ENCODE data around the gene CRYBB3.

The CRYBB3 gene

DNA sequence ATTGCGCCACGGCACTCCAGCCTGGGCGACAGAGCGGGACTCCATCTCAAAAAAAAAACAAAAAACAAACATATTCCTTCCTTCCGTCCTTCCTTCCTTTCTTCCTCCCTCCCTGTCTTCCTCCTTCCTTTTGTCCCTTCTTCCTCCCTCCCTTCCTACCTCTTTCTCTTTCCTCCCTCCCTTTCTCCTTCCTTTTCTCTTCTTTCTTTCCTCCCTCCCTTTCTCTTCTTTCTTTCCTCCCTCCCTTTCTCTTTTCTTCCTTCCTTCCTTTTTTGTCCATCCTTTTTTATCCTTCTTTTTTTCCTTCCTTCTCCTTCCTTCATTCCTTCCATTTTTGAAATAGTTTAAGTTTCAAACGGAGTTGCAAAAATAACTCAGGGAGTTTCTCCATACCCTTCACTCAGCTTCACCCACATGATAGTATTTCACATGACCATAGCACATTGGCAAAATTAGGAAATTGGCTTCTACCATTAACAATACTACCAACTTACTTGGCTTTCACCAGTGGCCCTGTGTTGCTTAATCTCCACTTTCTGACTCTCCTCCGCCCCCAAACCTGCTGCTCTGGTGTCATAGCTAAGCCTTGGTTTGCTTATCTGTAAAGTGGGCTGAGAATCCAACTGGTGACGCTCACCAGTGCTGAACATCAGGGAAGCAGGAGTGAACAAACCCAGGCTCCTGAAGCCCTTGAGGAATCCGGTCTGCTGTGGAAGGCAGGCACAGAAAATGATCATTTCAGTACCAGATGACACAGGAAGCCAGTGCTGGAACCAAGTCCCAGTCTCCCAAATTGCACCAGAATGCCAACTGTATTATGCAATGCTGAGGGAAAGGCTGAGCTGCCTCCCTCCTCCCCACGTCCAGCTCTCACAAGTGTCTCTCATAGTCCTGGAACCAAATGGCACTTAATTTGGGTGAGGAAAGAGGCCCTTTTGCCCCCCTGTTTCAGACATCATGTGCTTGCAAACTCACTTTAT lies 17.2 kb upstream of the CRYBB3 start:
- H3K9ac ChIP-seq (ENCODE audit: low read length) = no peak overlapping the region
- peaks cover 13 to 15% of the 10 kb centered on the region in 2 experiments for H3K36me3 ChIP-seq (ENCODE audit: control insufficient read depth in 1 of 2, insufficient read depth in 2 of 2, low read depth in 1 of 2, low read length in 2 of 2)
- H2BK5ac ChIP-seq (ENCODE audit: low read depth, low read length, poor library complexity, severe bottlenecking) = no peak overlapping the region
- H2BK120ac ChIP-seq (ENCODE audit: low read depth, low read length) = no peak overlapping the region
- H4K91ac ChIP-seq (ENCODE audit: low read length) = no peak overlapping the region
- H3K79me1 ChIP-seq (replicated peaks; ENCODE audit: low read length, poor library complexity, severe bottlenecking) = no peaks in the 10 kb centered on the region
- no peak overlapping the region for H3K4me3 ChIP-seq (ENCODE audit: insufficient read depth in 1 of 2, low read depth in 1 of 2, low read length in 2 of 2)
- no peak overlapping the region for H2AFZ ChIP-seq (ENCODE audit: low read depth, low read length)
- no peak overlapping the region for H3K14ac ChIP-seq (ENCODE audit: low read length in 2 of 2)
- no peak overlapping the region for H3K18ac ChIP-seq (ENCODE audit: low read depth in 1 of 2, low read length in 2 of 2)
- no peak overlapping the region for H2AK5ac ChIP-seq (ENCODE audit: low read length, severe bottlenecking)
- no peak overlapping the region for H3K4ac ChIP-seq (ENCODE audit: low read depth in 1 of 2, low read length in 2 of 2)
- peak overlapping the region; percentile 36 for H4K8ac ChIP-seq (ENCODE audit: low read length)
- peaks cover 8% of the 10 kb centered on the region for H3K4me1 ChIP-seq (ENCODE audit: control insufficient read depth, insufficient read depth, low read depth, low read length)
- no peak overlapping the region for H3K23ac ChIP-seq (ENCODE audit: low read length in 2 of 2)
- no peak overlapping the region for H2BK15ac ChIP-seq (ENCODE audit: low read depth, poor library complexity, severe bottlenecking)
- H3K4me2 ChIP-seq (ENCODE audit: low read length, poor library complexity, severe bottlenecking) = no peak overlapping the region
- 87% methylated on average over 10 of the region's 10 CpGs for WGBS
- peaks cover 0 to 3% of the 10 kb centered on the region in 2 experiments for H3K27me3 ChIP-seq (ENCODE audit: control insufficient read depth in 1 of 2, insufficient read depth in 1 of 2, low read length in 2 of 2)
- DNase-seq = no peak
- H3K9me3 ChIP-seq (ENCODE audit: control insufficient read depth, low read length) = peaks cover 15% of the 10 kb centered on the region
- H2BK12ac ChIP-seq (ENCODE audit: low read length in 2 of 2) = no peak overlapping the region
- H3K27ac ChIP-seq (ENCODE audit: low read length, poor library complexity, severe bottlenecking) = no peak overlapping the region

DNA sequence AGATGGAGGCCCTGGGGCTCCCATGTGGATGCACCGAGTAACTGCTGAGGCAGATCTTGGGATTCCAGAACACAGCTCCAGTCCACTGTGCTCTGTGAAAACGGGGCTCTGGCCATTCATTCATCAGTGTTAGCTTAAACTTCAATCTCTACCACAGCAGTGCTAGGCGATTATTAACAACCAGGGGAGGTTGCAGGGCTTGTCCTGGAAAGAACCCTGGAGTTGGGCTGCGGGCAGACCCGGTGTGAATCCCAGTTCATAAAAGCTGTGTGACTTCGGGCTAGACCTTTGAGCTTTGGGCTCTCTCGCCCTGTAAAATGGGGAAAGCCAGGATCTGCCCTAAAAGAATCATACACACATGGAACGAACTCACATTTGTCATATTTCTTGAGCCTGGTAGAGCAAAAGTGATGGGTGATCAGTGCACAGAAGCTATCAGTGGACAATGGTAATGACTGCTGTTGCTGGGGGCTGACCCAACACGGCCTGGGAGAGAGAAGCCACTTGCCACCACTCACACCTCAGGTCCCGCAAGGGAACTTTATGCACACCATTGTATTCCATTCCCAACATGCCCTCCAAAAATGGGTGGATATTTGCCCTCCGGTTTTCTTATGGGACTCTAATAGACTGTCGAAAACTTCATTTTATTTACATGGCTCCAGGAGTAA lies 15.6 kb upstream of the CRYBB3 start:
- WGBS = 94% methylated on average over 11 of the region's 12 CpGs
- Histone ChIP-seq H3K4me1 (ENCODE audit: control insufficient read depth, insufficient read depth, low read depth, low read length) (peaks cover 8% of the 10 kb centered on the region), H2AFZ (ENCODE audit: low read depth, low read length) (no peak overlapping the region)

DNA sequence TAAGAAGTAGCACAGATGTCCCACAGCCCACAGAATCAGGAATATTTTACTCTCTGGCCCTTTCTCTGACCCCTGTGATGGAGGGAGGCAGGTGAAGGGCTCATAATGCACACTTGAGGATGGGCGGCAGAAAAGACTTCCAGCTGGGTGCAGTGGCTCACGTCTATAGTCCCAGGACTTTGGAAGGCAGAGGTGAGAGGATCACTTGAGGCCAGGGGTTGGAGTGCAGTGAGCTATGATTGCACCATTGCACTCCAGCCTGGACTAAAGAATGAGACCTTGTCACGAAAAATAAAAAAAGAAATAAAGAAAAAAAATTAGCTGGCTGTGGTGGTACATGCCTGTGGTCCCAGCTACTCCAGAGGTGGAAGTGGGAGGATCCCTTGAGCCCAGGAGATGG lies 13.5 kb upstream of the CRYBB3 start:
- Histone ChIP-seq H3K27ac (ENCODE audit: low read length, poor library complexity, severe bottlenecking) (no peak overlapping the region), H3K36me3 (ENCODE audit: control insufficient read depth in 1 of 2, insufficient read depth in 2 of 2, low read depth in 1 of 2, low read length in 2 of 2) (peaks cover 10 to 21% of the 10 kb centered on the region in 2 experiments), H2BK12ac (ENCODE audit: low read length in 2 of 2) (no peak overlapping the region), H2AFZ (ENCODE audit: low read depth, low read length) (no peak overlapping the region), H3K4me3 (ENCODE audit: insufficient read depth in 1 of 2, low read depth in 1 of 2, low read length in 2 of 2) (no peak overlapping the region), H3K4me1 (ENCODE audit: control insufficient read depth, insufficient read depth, low read depth, low read length) (peaks cover 8% of the 10 kb centered on the region), H2AK5ac (ENCODE audit: low read length, severe bottlenecking) (no peak overlapping the region), H3K14ac (ENCODE audit: low read length in 2 of 2) (no peak overlapping the region), H2BK120ac (ENCODE audit: low read depth, low read length) (no peak overlapping the region), H3K27me3 (ENCODE audit: control insufficient read depth in 1 of 2, insufficient read depth in 1 of 2, low read length in 2 of 2) (peaks cover 0 to 3% of the 10 kb centered on the region in 2 experiments), H3K9ac (ENCODE audit: low read length) (no peak overlapping the region), H4K8ac (ENCODE audit: low read length) (no peak overlapping the region), H3K4ac (ENCODE audit: low read depth in 1 of 2, low read length in 2 of 2) (no peak overlapping the region), H3K23ac (ENCODE audit: low read length in 2 of 2) (no peak overlapping the region), H3K4me2 (ENCODE audit: low read length, poor library complexity, severe bottlenecking) (no peak overlapping the region), H3K18ac (ENCODE audit: low read depth in 1 of 2, low read length in 2 of 2) (no peak overlapping the region), H3K9me3 (ENCODE audit: control insufficient read depth, low read length) (no peaks in the 10 kb centered on the region), H4K91ac (ENCODE audit: low read length) (no peak overlapping the region), H2BK15ac (ENCODE audit: low read depth, poor library complexity, severe bottlenecking) (no peak overlapping the region), H2BK5ac (ENCODE audit: low read depth, low read length, poor library complexity, severe bottlenecking) (no peak overlapping the region), H3K79me1 (replicated peaks; ENCODE audit: low read length, poor library complexity, severe bottlenecking) (no peaks in the 10 kb centered on the region)
- no peak for DNase-seq
- 87% methylated on average over 3 of the region's 3 CpGs for WGBS

More for the DNA sequence above, 15.6 kb upstream of the CRYBB3 start:
- H3K14ac ChIP-seq (ENCODE audit: low read length in 2 of 2) = no peak overlapping the region
- no peak overlapping the region for H3K4me3 ChIP-seq (ENCODE audit: insufficient read depth in 1 of 2, low read depth in 1 of 2, low read length in 2 of 2)
- H3K9ac ChIP-seq (ENCODE audit: low read length) = no peak overlapping the region
- H3K9me3 ChIP-seq (ENCODE audit: control insufficient read depth, low read length) = peaks cover 15% of the 10 kb centered on the region
- H3K36me3 ChIP-seq (ENCODE audit: control insufficient read depth in 1 of 2, insufficient read depth in 2 of 2, low read depth in 1 of 2, low read length in 2 of 2) = peaks cover 10 to 15% of the 10 kb centered on the region in 2 experiments
- H3K27ac ChIP-seq (ENCODE audit: low read length, poor library complexity, severe bottlenecking) = no peak overlapping the region
- H2BK12ac ChIP-seq (ENCODE audit: low read length in 2 of 2) = no peak overlapping the region
- H2AK5ac ChIP-seq (ENCODE audit: low read length, severe bottlenecking) = no peak overlapping the region
- no peaks in the 10 kb centered on the region for H3K79me1 ChIP-seq (replicated peaks; ENCODE audit: low read length, poor library complexity, severe bottlenecking)
- H3K27me3 ChIP-seq (ENCODE audit: control insufficient read depth in 1 of 2, insufficient read depth in 1 of 2, low read length in 2 of 2) = peaks cover 0 to 3% of the 10 kb centered on the region in 2 experiments
- H2BK15ac ChIP-seq (ENCODE audit: low read depth, poor library complexity, severe bottlenecking) = no peak overlapping the region
- no peak overlapping the region for H4K91ac ChIP-seq (ENCODE audit: low read length)
- no peak overlapping the region for H3K4me2 ChIP-seq (ENCODE audit: low read length, poor library complexity, severe bottlenecking)
- H2BK120ac ChIP-seq (ENCODE audit: low read depth, low read length) = no peak overlapping the region
- H2BK5ac ChIP-seq (ENCODE audit: low read depth, low read length, poor library complexity, severe bottlenecking) = no peak overlapping the region
- no peak for DNase-seq
- H4K8ac ChIP-seq (ENCODE audit: low read length) = no peak overlapping the region
- H3K18ac ChIP-seq (ENCODE audit: low read depth in 1 of 2, low read length in 2 of 2) = no peak overlapping the region
- H3K4ac ChIP-seq (ENCODE audit: low read depth in 1 of 2, low read length in 2 of 2) = no peak overlapping the region
- H3K23ac ChIP-seq (ENCODE audit: low read length in 2 of 2) = no peak overlapping the region

DNA sequence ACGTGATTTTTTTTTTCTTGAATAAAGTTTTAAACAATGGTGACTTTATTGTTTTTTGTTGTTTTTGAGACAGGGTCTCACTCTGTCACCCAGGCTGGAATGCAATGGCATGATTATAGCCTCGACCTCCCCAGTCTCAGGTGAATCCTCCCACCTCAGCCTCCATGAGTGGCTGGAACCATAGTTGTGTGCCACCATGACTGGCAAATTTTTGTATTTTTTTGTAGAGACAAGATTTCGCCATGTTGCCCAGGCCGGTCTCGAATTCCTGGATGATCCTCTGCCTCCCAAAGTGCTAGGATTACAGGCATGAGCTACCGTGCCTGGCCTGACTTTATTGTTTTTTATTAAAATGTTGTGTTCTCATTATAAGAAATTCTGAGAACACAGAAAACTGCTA lies 12.2 kb upstream of the CRYBB3 start:
- Histone ChIP-seq H3K36me3 (ENCODE audit: control insufficient read depth in 1 of 2, insufficient read depth in 2 of 2, low read depth in 1 of 2, low read length in 2 of 2) (peaks cover 10 to 25% of the 10 kb centered on the region in 2 experiments), H3K4me3 (ENCODE audit: insufficient read depth in 1 of 2, low read depth in 1 of 2, low read length in 2 of 2) (no peak overlapping the region), H4K91ac (ENCODE audit: low read length) (no peak overlapping the region), H3K9me3 (ENCODE audit: control insufficient read depth, low read length) (no peaks in the 10 kb centered on the region), H3K23ac (ENCODE audit: low read length in 2 of 2) (no peak overlapping the region), H3K4ac (ENCODE audit: low read depth in 1 of 2, low read length in 2 of 2) (no peak overlapping the region), H4K8ac (ENCODE audit: low read length) (no peak overlapping the region), H2BK15ac (ENCODE audit: low read depth, poor library complexity, severe bottlenecking) (no peak overlapping the region), H3K27me3 (ENCODE audit: control insufficient read depth in 1 of 2, insufficient read depth in 1 of 2, low read length in 2 of 2) (peaks cover 0 to 3% of the 10 kb centered on the region in 2 experiments), H3K4me2 (ENCODE audit: low read length, poor library complexity, severe bottlenecking) (no peak overlapping the region), H2BK12ac (ENCODE audit: low read length in 2 of 2) (no peak overlapping the region), H3K14ac (ENCODE audit: low read length in 2 of 2) (no peak overlapping the region), H2AK5ac (ENCODE audit: low read length, severe bottlenecking) (no peak overlapping the region), H3K18ac (ENCODE audit: low read depth in 1 of 2, low read length in 2 of 2) (no peak overlapping the region), H2BK120ac (ENCODE audit: low read depth, low read length) (no peak overlapping the region), H3K9ac (ENCODE audit: low read length) (no peak overlapping the region), H3K27ac (ENCODE audit: low read length, poor library complexity, severe bottlenecking) (no peak overlapping the region), H2AFZ (ENCODE audit: low read depth, low read length) (no peak overlapping the region), H3K4me1 (ENCODE audit: control insufficient read depth, insufficient read depth, low read depth, low read length) (peaks cover 7% of the 10 kb centered on the region), H3K79me1 (replicated peaks; ENCODE audit: low read length, poor library complexity, severe bottlenecking) (no peaks in the 10 kb centered on the region), H2BK5ac (ENCODE audit: low read depth, low read length, poor library complexity, severe bottlenecking) (no peak overlapping the region)
- DNase-seq = no peak
- WGBS = 94% methylated on average over 5 of the region's 6 CpGs
